ENCODE measurements around the gene LRRTM3. TPM values are rescaled to one million over a fixed set of nuclear protein-coding genes. Genes with fewer than 3 reads are reported as not detected.

Gene LRRTM3
- polyA plus RNA-seq, 2 donors = not detected

DNA sequence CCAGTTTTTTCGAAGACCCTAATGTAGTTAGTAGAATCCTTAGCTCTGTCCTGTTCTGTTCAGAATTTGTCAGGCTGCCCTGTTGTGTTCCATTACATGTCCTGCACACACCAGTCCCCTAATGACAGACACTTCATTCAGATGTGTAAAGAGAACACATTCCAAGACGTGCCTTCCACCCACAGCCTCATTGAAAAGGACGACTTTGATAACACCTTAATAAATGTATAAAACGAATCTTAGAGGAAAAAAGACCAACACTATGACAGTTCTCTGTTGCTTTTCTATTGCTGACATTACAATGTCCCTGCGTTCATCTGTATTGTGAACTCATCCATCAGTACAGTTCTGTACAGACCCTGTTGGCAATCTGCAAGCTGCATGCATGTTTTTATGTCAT is 3.5 kb downstream of the LRRTM3 start:
- 42 to 48% methylated on average over 5 of the region's 5 CpGs for WGBS, 2 donors
- H3K27me3 ChIP-seq (ENCODE audit: control insufficient read depth in 1 of 2, insufficient read depth in 2 of 2, low read length in 2 of 2) = peaks cover 3 to 5% of the 10 kb centered on the region in 2 donors

GRCh38 chr10:66931340-66931948 is 5.6 kb downstream of the LRRTM3 start:
- Histone ChIP-seq H3K4me1 (ENCODE audit: control insufficient read depth in 2 of 2, insufficient read depth in 2 of 2, low read length in 1 of 2) (no peaks in the 10 kb centered on the region), H3K36me3 (ENCODE audit: control insufficient read depth in 2 of 2, insufficient read depth in 2 of 2, low read length in 1 of 2) (no peaks in the 10 kb centered on the region), H3K9me3 (ENCODE audit: control insufficient read depth in 2 of 2, insufficient read depth in 1 of 2, low read depth in 1 of 2, low read length in 1 of 2) (no peaks in the 10 kb centered on the region), H3K27me3 (ENCODE audit: control insufficient read depth in 1 of 2, insufficient read depth in 2 of 2, low read length in 2 of 2) (peaks cover 3 to 5% of the 10 kb centered on the region in 2 donors), H3K27ac (ENCODE audit: low read depth in 2 of 2, low read length in 1 of 2) (no peak overlapping the region), H3K4me3 (ENCODE audit: low read depth in 1 of 2, low read length in 2 of 2) (no peak overlapping the region)
- 30 to 32% methylated on average over 5 of the region's 5 CpGs for WGBS, 2 donors

More for the DNA sequence above, 3.5 kb downstream of the LRRTM3 start:
- no peak overlapping the region for H3K4me3 ChIP-seq (ENCODE audit: low read depth in 1 of 2, low read length in 2 of 2)
- H3K27ac ChIP-seq (ENCODE audit: low read depth in 2 of 2, low read length in 1 of 2) = no peak overlapping the region
- no peaks in the 10 kb centered on the region for H3K36me3 ChIP-seq (ENCODE audit: control insufficient read depth in 2 of 2, insufficient read depth in 2 of 2, low read length in 1 of 2)
- H3K4me1 ChIP-seq (ENCODE audit: control insufficient read depth in 2 of 2, insufficient read depth in 2 of 2, low read length in 1 of 2) = no peaks in the 10 kb centered on the region
- H3K9me3 ChIP-seq (ENCODE audit: control insufficient read depth in 2 of 2, insufficient read depth in 1 of 2, low read depth in 1 of 2, low read length in 1 of 2) = no peaks in the 10 kb centered on the region

- H3K27ac ChIP-seq (ENCODE audit: low read depth in 2 of 2, low read length in 1 of 2) = no peak overlapping the region
- no peaks in the 10 kb centered on the region for H3K36me3 ChIP-seq (ENCODE audit: control insufficient read depth in 2 of 2, insufficient read depth in 2 of 2, low read length in 1 of 2)
- no peaks in the 10 kb centered on the region for H3K4me1 ChIP-seq (ENCODE audit: control insufficient read depth in 2 of 2, insufficient read depth in 2 of 2, low read length in 1 of 2)
- 47 to 56% methylated on average over 3 of the region's 3 CpGs for WGBS, 2 donors
- H3K4me3 ChIP-seq (ENCODE audit: low read depth in 1 of 2, low read length in 2 of 2) = no peak overlapping the region
- peaks cover 3 to 4% of the 10 kb centered on the region in 2 donors for H3K27me3 ChIP-seq (ENCODE audit: control insufficient read depth in 1 of 2, insufficient read depth in 2 of 2, low read length in 2 of 2)
- H3K9me3 ChIP-seq (ENCODE audit: control insufficient read depth in 2 of 2, insufficient read depth in 1 of 2, low read depth in 1 of 2, low read length in 1 of 2) = no peaks in the 10 kb centered on the region
These were observed 6.1 kb downstream of the LRRTM3 start for GRCh38 chr10:66931949-66932343.

GRCh38 chr10:66934711-66935110 is 8.9 kb downstream of the LRRTM3 start:
- no peak overlapping the region for H3K27ac ChIP-seq (ENCODE audit: low read depth in 2 of 2, low read length in 1 of 2)
- no peaks in the 10 kb centered on the region for H3K36me3 ChIP-seq (ENCODE audit: control insufficient read depth in 2 of 2, insufficient read depth in 2 of 2, low read length in 1 of 2)
- no peaks in the 10 kb centered on the region for H3K4me1 ChIP-seq (ENCODE audit: control insufficient read depth in 2 of 2, insufficient read depth in 2 of 2, low read length in 1 of 2)
- no peaks in the 10 kb centered on the region for H3K27me3 ChIP-seq (ENCODE audit: control insufficient read depth in 1 of 2, insufficient read depth in 2 of 2, low read length in 2 of 2)
- no peak overlapping the region for H3K4me3 ChIP-seq (ENCODE audit: low read depth in 1 of 2, low read length in 2 of 2)
- H3K9me3 ChIP-seq (ENCODE audit: control insufficient read depth in 2 of 2, insufficient read depth in 1 of 2, low read depth in 1 of 2, low read length in 1 of 2) = no peaks in the 10 kb centered on the region

GRCh38 chr10:66940965-66941364 is 15.1 kb downstream of the LRRTM3 start:
- WGBS, 2 donors = 30 to 37% methylated on average over 3 of the region's 3 CpGs
- no peak overlapping the region for H3K27ac ChIP-seq (ENCODE audit: low read depth in 2 of 2, low read length in 1 of 2)
- no peak overlapping the region for H3K4me3 ChIP-seq (ENCODE audit: low read depth in 1 of 2, low read length in 2 of 2)
- no peaks in the 10 kb centered on the region for H3K9me3 ChIP-seq (ENCODE audit: control insufficient read depth in 2 of 2, insufficient read depth in 1 of 2, low read depth in 1 of 2, low read length in 1 of 2)
- H3K36me3 ChIP-seq (ENCODE audit: control insufficient read depth in 2 of 2, insufficient read depth in 2 of 2, low read length in 1 of 2) = no peaks in the 10 kb centered on the region
- H3K27me3 ChIP-seq (ENCODE audit: control insufficient read depth in 1 of 2, insufficient read depth in 2 of 2, low read length in 2 of 2) = no peaks in the 10 kb centered on the region
- H3K4me1 ChIP-seq (ENCODE audit: control insufficient read depth in 2 of 2, insufficient read depth in 2 of 2, low read length in 1 of 2) = no peaks in the 10 kb centered on the region

DNA sequence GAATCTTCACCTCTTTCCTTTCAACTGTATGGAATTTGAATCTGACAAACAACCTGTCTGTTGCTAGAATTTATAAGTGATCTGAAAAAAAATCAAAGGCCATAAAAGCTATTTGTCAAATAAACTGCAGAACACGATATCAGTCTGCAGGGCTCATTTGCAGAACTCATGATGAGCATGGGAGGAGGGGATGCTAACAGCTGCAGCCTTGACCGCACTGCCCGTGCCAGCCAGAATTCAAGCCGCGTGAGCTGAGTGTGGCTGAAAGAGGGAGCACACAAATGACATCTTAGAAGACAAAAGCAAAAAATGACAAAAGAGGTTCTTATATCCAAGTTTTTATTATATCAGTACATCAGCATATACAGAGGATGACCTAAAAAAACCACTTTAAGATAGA is 15.7 kb downstream of the LRRTM3 start:
- Histone ChIP-seq H3K27me3 (ENCODE audit: control insufficient read depth in 1 of 2, insufficient read depth in 2 of 2, low read length in 2 of 2) (no peaks in the 10 kb centered on the region), H3K4me3 (ENCODE audit: low read depth in 1 of 2, low read length in 2 of 2) (no peak overlapping the region), H3K27ac (ENCODE audit: low read depth in 2 of 2, low read length in 1 of 2) (no peak overlapping the region), H3K36me3 (ENCODE audit: control insufficient read depth in 2 of 2, insufficient read depth in 2 of 2, low read length in 1 of 2) (no peaks in the 10 kb centered on the region), H3K9me3 (ENCODE audit: control insufficient read depth in 2 of 2, insufficient read depth in 1 of 2, low read depth in 1 of 2, low read length in 1 of 2) (no peaks in the 10 kb centered on the region), H3K4me1 (ENCODE audit: control insufficient read depth in 2 of 2, insufficient read depth in 2 of 2, low read length in 1 of 2) (no peaks in the 10 kb centered on the region)
- 54 to 65% methylated on average over 5 of the region's 5 CpGs for WGBS, 2 donors

GRCh38 chr10:66942407-66942806 is 16.6 kb downstream of the LRRTM3 start:
- no peaks in the 10 kb centered on the region for H3K27me3 ChIP-seq (ENCODE audit: control insufficient read depth in 1 of 2, insufficient read depth in 2 of 2, low read length in 2 of 2)
- H3K4me3 ChIP-seq (ENCODE audit: low read depth in 1 of 2, low read length in 2 of 2) = no peak overlapping the region
- H3K36me3 ChIP-seq (ENCODE audit: control insufficient read depth in 2 of 2, insufficient read depth in 2 of 2, low read length in 1 of 2) = no peaks in the 10 kb centered on the region
- H3K9me3 ChIP-seq (ENCODE audit: control insufficient read depth in 2 of 2, insufficient read depth in 1 of 2, low read depth in 1 of 2, low read length in 1 of 2) = no peaks in the 10 kb centered on the region
- H3K27ac ChIP-seq (ENCODE audit: low read depth in 2 of 2, low read length in 1 of 2) = no peak overlapping the region
- H3K4me1 ChIP-seq (ENCODE audit: control insufficient read depth in 2 of 2, insufficient read depth in 2 of 2, low read length in 1 of 2) = no peaks in the 10 kb centered on the region
- 78 to 87% methylated on average over 1 of the region's 1 CpG for WGBS, 2 donors

- no peaks in the 10 kb centered on the region for H3K27me3 ChIP-seq (ENCODE audit: control insufficient read depth in 1 of 2, insufficient read depth in 2 of 2, low read length in 2 of 2)
- WGBS, 2 donors = 66 to 87% methylated on average over 2 of the region's 2 CpGs
- H3K4me1 ChIP-seq (ENCODE audit: control insufficient read depth in 2 of 2, insufficient read depth in 2 of 2, low read length in 1 of 2) = no peaks in the 10 kb centered on the region
- H3K27ac ChIP-seq (ENCODE audit: low read depth in 2 of 2, low read length in 1 of 2) = no peak overlapping the region
- no peak overlapping the region for H3K4me3 ChIP-seq (ENCODE audit: low read depth in 1 of 2, low read length in 2 of 2)
- H3K36me3 ChIP-seq (ENCODE audit: control insufficient read depth in 2 of 2, insufficient read depth in 2 of 2, low read length in 1 of 2) = no peaks in the 10 kb centered on the region
- no peaks in the 10 kb centered on the region for H3K9me3 ChIP-seq (ENCODE audit: control insufficient read depth in 2 of 2, insufficient read depth in 1 of 2, low read depth in 1 of 2, low read length in 1 of 2)
These were observed 17.8 kb downstream of the LRRTM3 start for GRCh38 chr10:66943590-66943989.

- 38 to 46% methylated on average over 2 of the region's 2 CpGs for WGBS, 2 donors
- H3K36me3 ChIP-seq (ENCODE audit: control insufficient read depth in 2 of 2, insufficient read depth in 2 of 2, low read length in 1 of 2) = no peaks in the 10 kb centered on the region
These were observed 26.1 kb downstream of the LRRTM3 start for GRCh38 chr10:66951896-66952295.

GRCh38 chr10:66958466-66958865 is 32.6 kb downstream of the LRRTM3 start:
- Histone ChIP-seq H3K27me3 (ENCODE audit: control insufficient read depth in 1 of 2, insufficient read depth in 2 of 2, low read length in 2 of 2) (no peaks in the 10 kb centered on the region), H3K9me3 (ENCODE audit: control insufficient read depth in 2 of 2, insufficient read depth in 1 of 2, low read depth in 1 of 2, low read length in 1 of 2) (no peaks in the 10 kb centered on the region), H3K4me1 (ENCODE audit: control insufficient read depth in 2 of 2, insufficient read depth in 2 of 2, low read length in 1 of 2) (no peaks in the 10 kb centered on the region), H3K4me3 (ENCODE audit: low read depth in 1 of 2, low read length in 2 of 2) (no peak overlapping the region), H3K36me3 (ENCODE audit: control insufficient read depth in 2 of 2, insufficient read depth in 2 of 2, low read length in 1 of 2) (no peaks in the 10 kb centered on the region), H3K27ac (ENCODE audit: low read depth in 2 of 2, low read length in 1 of 2) (no peak overlapping the region)
- WGBS, 2 donors = 33 to 51% methylated on average over 2 of the region's 2 CpGs

More at GRCh38 chr10:66951896-66952295, 26.1 kb downstream of the LRRTM3 start:
- no peak overlapping the region for H3K4me3 ChIP-seq (ENCODE audit: low read depth in 1 of 2, low read length in 2 of 2)
- H3K4me1 ChIP-seq (ENCODE audit: control insufficient read depth in 2 of 2, insufficient read depth in 2 of 2, low read length in 1 of 2) = no peaks in the 10 kb centered on the region
- H3K27me3 ChIP-seq (ENCODE audit: control insufficient read depth in 1 of 2, insufficient read depth in 2 of 2, low read length in 2 of 2) = no peaks in the 10 kb centered on the region
- no peaks in the 10 kb centered on the region for H3K9me3 ChIP-seq (ENCODE audit: control insufficient read depth in 2 of 2, insufficient read depth in 1 of 2, low read depth in 1 of 2, low read length in 1 of 2)
- no peak overlapping the region for H3K27ac ChIP-seq (ENCODE audit: low read depth in 2 of 2, low read length in 1 of 2)
